Dendritic cell treated with granulocyte-macrophage colony-stimulating factor and Interleukin-4, amounts not matched to agents 40 ng/mL and 50 ng/mL, for 4 days (primary cell): ENCODE measurements around the gene RNF4.
"Not testable (repeated sequence)": the region's sequence is repeated elsewhere in the genome, so short reads cannot be mapped to it uniquely, and the experiment has no call there.

Source experiments
- H3K27ac Mint-ChIP-seq: one replicate; pipeline ENCODE4 v1.8.0; 2022; ENCODE audit warnings: mild to moderate bottlenecking, mixed read lengths
- H3K27me3 Mint-ChIP-seq: one replicate; pipeline ENCODE4 v1.8.0; 2022; ENCODE audit warnings: mild to moderate bottlenecking, mixed read lengths
- H3K36me3 Mint-ChIP-seq: one replicate; pipeline ENCODE4 v1.8.0; 2022; ENCODE audit warnings: low read depth, mixed read lengths
- H3K4me1 Mint-ChIP-seq: one replicate; pipeline ENCODE4 v1.8.0; 2022; ENCODE audit warnings: low read depth, mixed read lengths
- H3K4me3 Mint-ChIP-seq: one replicate; pipeline ENCODE4 v1.8.0; 2022; ENCODE audit warnings: mild to moderate bottlenecking, moderate library complexity, mixed read lengths
- H3K9me3 Mint-ChIP-seq: one replicate; pipeline ENCODE4 v1.8.0; 2022; ENCODE audit warnings: mixed read lengths
- intact Hi-C: fragments of 100-400 bp; cut with micrococcal nuclease; formaldehyde crosslinking; loops from one replicate; pipeline ENCODE4 v1.15.0; 2022

RNF4 gene

DNA sequence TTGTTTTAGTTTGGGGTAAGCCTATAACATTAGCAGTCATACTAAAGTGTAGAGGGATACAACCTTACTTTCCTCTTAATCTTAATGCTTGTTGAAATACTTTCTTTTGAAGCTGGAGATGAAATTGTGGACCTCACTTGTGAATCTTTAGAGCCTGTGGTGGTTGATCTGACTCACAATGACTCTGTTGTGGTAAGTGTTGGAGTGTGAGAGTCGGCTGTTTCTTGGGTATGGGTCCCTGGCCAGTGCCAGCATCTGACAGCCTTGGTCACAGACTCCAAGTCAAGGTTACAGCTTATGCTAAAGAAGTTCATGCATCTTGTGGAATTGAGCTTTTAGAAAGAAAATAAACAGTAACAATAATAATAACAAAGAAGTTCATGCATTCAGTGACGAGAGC lies 31.6 kb downstream of the RNF4 start:
- H3K27ac Mint-ChIP-seq = no peak overlapping the region
- intact Hi-C loops = no loop called here
- H3K9me3 Mint-ChIP-seq = no peaks in the 10 kb centered on the region
- H3K4me3 Mint-ChIP-seq = no peak overlapping the region
- no peaks in the 10 kb centered on the region for H3K27me3 Mint-ChIP-seq
- H3K4me1 Mint-ChIP-seq = peaks cover 35% of the 10 kb centered on the region
- peaks cover 89% of the 10 kb centered on the region for H3K36me3 Mint-ChIP-seq

DNA sequence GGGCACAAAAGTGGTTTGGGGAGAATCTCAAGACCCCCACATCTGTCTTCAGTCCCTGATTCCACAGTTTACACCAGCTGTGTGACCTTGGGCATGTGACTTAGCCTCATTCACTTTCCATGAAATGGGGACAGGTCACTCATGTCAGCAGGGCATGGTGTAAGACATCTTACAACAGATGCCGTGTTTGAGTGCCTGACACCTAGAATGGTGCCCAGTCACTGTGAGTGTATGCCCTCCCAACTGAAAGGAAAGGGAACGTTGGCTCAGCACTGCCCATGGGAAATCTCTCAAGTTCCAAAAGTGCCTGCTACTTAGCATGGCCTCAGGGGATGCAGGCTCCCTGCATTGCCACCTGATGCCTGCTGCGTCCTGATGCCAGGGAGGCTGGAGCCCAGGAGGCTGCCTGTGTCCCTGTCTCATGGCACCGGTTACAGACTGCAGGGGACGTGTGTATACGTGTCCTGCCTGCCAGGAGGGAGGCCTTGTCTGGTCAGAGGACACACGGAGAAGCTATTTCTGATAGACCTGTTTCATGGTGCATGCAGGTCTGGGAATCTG lies 32.2 kb downstream of the RNF4 start:
- peaks cover 29% of the 10 kb centered on the region for H3K4me1 Mint-ChIP-seq
- H3K27ac Mint-ChIP-seq = no peak overlapping the region
- H3K4me3 Mint-ChIP-seq = no peak overlapping the region
- no peaks in the 10 kb centered on the region for H3K9me3 Mint-ChIP-seq
- H3K27me3 Mint-ChIP-seq = no peaks in the 10 kb centered on the region
- peaks cover 89% of the 10 kb centered on the region for H3K36me3 Mint-ChIP-seq
- intact Hi-C loops = no loop called here

DNA sequence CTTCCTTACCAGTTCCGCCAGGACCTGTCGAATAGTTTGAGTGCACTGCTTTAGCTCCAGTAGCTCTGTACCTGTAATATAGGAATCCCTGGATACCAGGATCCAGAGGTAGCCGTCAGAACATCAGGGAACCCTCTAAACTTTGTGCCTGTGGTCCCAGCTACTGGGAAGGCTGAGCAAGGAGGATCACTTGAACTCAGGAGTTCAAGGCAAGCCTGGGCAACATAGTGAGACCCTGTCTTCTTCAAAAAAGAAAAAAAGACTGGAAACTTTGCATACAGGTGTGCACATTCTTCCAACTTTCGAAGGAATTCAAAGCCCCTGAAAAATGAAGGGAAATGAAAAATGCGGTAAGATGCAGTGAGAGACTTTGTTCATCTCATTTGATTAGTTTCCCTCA lies 34.9 kb downstream of the RNF4 start:
- Mint-ChIP-seq H3K27me3 (no peaks in the 10 kb centered on the region), H3K4me3 (no peak overlapping the region), H3K27ac (peak overlapping the region; percentile 22), H3K4me1 (peaks cover 15% of the 10 kb centered on the region), H3K9me3 (no peaks in the 10 kb centered on the region), H3K36me3 (peaks cover 91% of the 10 kb centered on the region)
- intact Hi-C loops = no loop called here

DNA sequence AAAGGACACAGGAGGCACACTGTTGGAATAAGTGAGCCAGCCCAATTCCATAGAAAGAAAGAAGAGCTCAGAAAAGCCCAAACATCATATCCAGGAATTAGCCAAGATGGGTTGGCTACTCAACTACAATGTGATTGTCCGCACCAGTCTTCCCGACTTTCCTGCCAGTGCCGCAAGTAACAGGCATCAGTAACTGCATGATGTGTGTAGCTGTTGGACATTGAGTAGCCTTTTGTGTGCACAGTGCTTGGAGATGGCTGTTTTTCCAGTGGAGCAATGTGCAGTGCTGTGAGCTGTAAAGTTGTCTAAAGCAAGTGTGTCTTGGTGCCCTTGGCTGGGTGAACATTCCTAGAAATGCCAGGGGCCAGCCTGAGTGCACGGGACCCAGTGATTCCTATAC lies 38.4 kb downstream of the RNF4 start:
- peaks cover 90% of the 10 kb centered on the region for H3K36me3 Mint-ChIP-seq
- intact Hi-C loops = no loop called here

DNA sequence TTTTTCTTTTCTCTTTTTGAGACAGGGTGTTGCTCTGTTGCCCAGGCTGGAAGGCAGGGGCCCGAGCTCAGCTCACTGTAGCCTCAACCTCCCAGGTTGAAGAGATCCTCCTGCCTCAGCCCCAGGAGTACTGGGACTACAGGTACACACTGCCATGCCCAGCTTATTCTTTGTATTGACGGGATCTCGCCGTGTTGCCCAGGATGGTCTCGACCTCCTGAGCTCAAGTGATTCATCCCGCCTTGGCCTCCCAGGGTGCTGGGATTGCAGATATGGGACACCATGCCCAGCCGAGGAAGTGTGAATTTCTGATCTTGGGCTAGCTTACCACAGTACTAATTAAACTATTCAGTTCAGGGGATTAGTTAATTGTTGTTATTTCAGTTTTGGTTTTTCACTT lies 38.9 kb downstream of the RNF4 start:
- Mint-ChIP-seq H3K4me1 (peaks cover 15% of the 10 kb centered on the region), H3K9me3 (no peaks in the 10 kb centered on the region), H3K27ac (no peak overlapping the region), H3K27me3 (no peaks in the 10 kb centered on the region), H3K36me3 (peaks cover 90% of the 10 kb centered on the region), H3K4me3 (no peak overlapping the region)
- intact Hi-C loops = no loop called here

More for the DNA sequence above, 38.4 kb downstream of the RNF4 start:
- H3K4me3 Mint-ChIP-seq = no peak overlapping the region
- H3K27ac Mint-ChIP-seq = no peak overlapping the region
- peaks cover 15% of the 10 kb centered on the region for H3K4me1 Mint-ChIP-seq
- no peaks in the 10 kb centered on the region for H3K27me3 Mint-ChIP-seq
- no peaks in the 10 kb centered on the region for H3K9me3 Mint-ChIP-seq

DNA sequence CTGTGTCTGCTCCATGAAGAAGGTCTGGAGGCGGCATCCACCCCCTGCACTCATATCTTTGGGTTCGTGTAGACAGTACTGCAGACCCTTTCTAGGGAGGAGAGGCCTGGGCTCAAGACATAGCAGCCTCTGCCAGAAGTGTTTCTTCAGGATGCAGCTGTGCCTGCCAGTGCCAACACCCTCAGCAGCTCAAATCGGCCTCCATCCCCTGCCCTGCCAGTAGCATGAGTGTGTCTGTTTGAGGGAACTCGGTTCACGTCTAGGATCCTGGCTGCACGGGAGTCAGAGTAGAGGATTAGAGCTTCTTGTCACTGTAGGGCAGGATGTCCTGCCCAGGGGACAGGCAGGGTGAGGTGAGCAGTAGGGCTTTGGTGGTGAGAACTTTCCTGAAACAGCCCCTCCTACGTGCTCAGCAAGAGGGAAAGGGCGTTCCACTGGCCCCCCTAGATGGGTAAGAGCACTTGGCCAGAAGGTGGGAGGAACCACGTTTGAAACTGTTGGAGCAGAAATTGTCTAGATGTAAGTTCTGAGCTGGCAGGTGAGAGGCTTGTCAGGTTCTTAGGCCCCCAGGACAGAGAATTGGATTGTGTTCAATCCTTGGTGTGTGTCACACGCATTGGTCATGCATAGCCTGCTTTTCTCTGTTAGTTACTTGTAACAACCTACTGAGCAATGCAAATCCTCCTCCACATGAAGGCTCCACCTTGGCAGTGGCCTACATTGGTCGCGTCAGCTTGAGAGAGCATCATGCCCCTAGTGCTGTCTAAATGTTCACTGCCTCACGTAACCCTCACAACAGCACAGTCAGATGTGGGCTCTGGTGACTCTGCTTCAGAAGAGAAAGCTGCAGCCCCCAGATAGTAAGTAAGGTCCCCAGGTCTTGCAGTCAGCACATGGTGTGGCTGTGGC lies 41.7 kb downstream of the RNF4 start:
- intact Hi-C loops = no loop called here
- Mint-ChIP-seq H3K4me3 (no peak overlapping the region), H3K27ac (no peak overlapping the region), H3K36me3 (peaks cover 94% of the 10 kb centered on the region), H3K4me1 (peaks cover 15% of the 10 kb centered on the region), H3K9me3 (no peaks in the 10 kb centered on the region), H3K27me3 (no peaks in the 10 kb centered on the region)

DNA sequence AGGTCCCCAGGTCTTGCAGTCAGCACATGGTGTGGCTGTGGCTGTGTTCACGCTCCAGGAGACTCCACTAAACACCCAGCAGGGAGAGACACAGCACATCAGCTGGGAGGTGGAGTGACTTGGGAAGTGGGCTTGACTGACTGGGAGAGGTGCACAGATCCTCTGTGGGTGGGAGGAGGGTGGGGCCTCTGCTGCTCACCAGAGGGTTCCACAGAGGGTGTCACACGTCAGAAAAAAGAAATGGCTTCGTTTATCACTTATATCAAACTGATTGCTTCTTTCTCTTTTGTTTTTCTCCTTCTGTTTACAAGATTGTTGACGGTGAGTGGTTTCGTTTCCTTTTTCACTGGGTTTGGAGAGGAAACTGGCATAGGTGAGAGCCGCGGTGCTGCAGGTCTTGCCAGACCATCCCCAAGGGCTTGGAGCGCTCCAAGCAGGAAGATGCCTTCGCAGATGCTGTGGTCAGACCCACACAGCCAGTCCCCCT lies 42.8 kb downstream of the RNF4 start:
- Mint-ChIP-seq H3K4me1 (peaks cover 9% of the 10 kb centered on the region), H3K4me3 (no peak overlapping the region), H3K36me3 (peaks cover 94% of the 10 kb centered on the region), H3K27ac (no peak overlapping the region), H3K9me3 (no peaks in the 10 kb centered on the region), H3K27me3 (no peaks in the 10 kb centered on the region)
- intact Hi-C loops = no loop called here

DNA sequence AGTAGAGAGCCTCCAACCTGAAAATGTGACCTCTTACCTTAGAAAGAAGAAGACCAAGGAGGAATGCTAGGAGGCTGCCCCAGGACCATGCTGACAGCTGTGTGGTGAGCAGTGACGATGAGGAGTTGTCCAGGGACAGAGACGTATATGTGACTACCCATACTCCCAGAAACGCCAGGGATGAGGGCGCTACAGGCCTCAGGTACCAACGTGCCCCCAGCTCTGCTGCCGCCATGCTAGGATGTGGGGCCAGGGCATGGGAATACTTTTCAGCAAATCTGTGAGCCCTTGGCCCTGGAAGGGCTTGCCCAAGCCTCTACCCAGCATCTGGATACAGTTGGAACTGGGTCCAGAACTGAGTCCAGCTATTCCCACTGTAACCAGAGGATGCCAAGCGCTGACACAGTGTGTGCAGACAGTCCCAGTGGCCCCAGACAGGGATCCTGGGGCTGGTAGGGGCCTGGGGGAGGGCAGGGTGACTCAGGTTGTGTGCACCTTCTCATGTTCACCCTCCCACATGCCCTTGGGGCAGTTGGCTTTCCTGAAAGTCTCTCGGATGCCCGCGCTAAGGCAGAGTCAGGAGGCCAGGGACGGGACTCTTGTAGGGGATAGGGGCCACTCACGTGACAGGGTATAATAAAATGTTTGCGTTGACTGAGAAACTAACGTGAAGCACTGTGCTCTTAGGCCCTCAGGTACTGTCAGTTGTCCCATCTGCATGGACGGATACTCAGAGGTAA lies 43.7 kb downstream of the RNF4 start:
- intact Hi-C loops = no loop called here
- no peaks in the 10 kb centered on the region for H3K9me3 Mint-ChIP-seq
- H3K4me1 Mint-ChIP-seq = peaks cover 9% of the 10 kb centered on the region
- no peak overlapping the region for H3K27ac Mint-ChIP-seq
- no peak overlapping the region for H3K4me3 Mint-ChIP-seq
- H3K36me3 Mint-ChIP-seq = peaks cover 94% of the 10 kb centered on the region
- no peaks in the 10 kb centered on the region for H3K27me3 Mint-ChIP-seq

DNA sequence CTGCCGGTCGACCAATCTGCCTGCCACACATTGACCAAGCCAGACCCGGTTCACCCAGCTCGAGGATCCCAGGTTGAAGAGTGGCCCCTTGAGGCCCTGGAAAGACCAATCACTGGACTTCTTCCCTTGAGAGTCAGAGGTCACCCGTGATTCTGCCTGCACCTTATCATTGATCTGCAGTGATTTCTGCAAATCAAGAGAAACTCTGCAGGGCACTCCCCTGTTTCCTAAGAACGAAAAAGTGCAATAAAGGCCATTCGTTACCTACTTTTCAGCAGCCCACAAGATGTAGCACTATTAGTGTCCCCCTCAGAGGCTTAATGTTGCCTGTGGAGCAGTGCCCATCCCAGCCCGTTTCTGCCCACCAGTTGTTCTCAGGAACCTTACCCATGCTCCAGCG lies 45.3 kb downstream of the RNF4 start:
- H3K9me3 Mint-ChIP-seq, H3K4me1 Mint-ChIP-seq, H3K27me3 Mint-ChIP-seq, intact Hi-C loops, H3K4me3 Mint-ChIP-seq: not testable (repeated sequence)
- Mint-ChIP-seq H3K27ac (peak overlapping the region; percentile 48), H3K36me3 (peaks cover 82% of the 10 kb centered on the region)

DNA sequence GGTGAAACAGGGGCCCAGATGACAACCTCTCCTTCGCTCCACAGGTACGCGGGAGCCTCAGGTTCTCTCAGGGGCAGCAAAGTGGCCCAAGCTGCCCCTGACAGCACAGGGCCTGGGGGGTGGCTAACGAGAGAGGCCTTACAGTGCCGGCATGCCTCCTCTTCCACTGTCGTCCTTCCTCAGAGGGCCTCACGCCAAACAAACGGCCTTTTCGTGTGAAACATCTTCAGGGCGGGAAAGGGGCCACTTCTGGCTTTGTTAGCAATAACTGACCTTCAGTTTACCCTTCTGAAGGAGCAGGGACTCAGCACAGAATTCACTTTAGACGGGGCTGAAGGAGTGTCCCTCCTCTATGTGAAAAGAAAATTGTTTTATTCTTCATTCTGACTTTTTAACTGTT lies 46.0 kb downstream of the RNF4 start:
- peaks cover 77% of the 10 kb centered on the region for H3K36me3 Mint-ChIP-seq
- intact Hi-C loops, H3K4me1 Mint-ChIP-seq, H3K27ac Mint-ChIP-seq, H3K9me3 Mint-ChIP-seq, H3K4me3 Mint-ChIP-seq, H3K27me3 Mint-ChIP-seq: not testable (repeated sequence)

DNA sequence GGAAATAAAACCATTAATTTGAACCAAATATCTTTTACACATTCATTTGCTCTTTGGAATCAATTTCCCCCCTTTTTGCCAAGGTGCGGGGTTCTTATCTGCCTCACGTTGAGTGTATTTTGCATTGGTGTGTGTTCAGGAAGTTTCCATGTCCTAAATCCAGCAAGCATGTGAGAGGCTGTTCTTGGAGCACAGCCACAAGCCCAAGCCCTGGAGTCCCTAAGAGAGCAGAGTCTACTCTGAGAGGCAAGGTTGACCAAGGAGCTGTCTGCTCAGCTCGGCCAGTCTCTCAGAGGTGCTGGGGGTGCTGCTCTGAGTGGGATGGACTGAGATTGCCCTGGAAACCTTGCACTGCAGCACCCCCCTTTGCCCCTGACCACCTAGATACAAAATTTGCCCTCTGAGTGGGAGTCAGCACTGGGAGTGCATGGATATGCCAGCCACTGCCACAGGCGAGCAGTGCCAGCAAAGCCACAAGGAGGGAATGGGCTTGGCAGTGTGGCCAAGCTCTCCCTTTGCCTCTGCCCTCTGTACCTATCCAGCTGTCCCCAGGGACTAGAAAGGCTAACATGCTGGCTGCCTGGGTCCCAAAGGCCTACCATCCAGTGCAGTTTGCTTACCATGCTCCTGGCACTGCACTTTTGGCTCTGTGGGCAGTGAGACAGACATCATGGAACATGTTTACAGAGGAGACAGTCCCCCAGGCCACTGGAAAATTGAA lies 47.1 kb downstream of the RNF4 start:
- Mint-ChIP-seq H3K9me3 (no peaks in the 10 kb centered on the region), H3K27me3 (no peaks in the 10 kb centered on the region), H3K27ac (peak overlapping the region; percentile 2), H3K4me1 (peaks cover 1% of the 10 kb centered on the region), H3K4me3 (no peak overlapping the region), H3K36me3 (peaks cover 73% of the 10 kb centered on the region)
- intact Hi-C loops = no loop called here

DNA sequence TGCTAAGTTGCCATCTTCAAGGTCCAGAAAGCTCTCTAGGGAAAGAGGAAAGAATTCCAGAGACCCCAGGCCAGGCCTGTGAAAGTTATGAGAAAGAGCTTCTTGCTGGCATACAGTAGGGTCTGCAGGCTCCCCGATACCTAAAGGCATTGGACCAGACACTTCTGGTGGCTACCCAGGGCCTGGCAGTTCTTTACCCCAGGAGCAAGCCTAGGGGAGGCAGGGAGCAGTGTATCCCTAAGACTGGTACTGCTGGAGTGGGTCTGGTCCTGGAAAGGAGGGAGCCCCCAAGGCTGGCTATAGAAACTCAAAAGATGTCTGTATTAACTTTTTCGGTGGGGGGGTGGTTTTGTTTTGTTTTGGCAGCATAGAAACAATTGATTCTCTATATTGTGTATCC lies 47.7 kb downstream of the RNF4 start:
- H3K27me3 Mint-ChIP-seq = no peaks in the 10 kb centered on the region
- peak overlapping the region; percentile 2 for H3K27ac Mint-ChIP-seq
- H3K4me1 Mint-ChIP-seq = no peaks in the 10 kb centered on the region
- intact Hi-C loops = no loop called here
- H3K36me3 Mint-ChIP-seq = peaks cover 70% of the 10 kb centered on the region
- H3K4me3 Mint-ChIP-seq = no peak overlapping the region
- no peaks in the 10 kb centered on the region for H3K9me3 Mint-ChIP-seq

DNA sequence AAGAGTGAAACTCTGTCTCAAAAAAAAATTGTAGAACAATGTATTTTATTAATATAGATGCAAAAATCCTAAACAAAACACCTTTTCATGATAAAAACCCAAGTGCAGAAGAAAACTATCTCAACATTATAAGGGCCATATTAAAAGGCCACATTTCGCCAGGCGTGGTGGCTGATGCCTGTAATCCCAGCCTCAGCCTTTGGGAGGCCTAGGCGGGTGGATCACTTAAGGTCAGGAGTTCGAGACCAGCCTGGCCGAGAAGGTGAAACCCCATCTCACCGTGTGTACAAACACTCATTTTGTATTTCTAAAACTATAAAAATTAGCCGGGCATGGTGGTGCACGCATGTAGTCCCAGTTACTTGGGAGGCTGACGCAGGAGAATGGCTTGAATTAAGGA lies 57.7 kb downstream of the RNF4 start:
- intact Hi-C loops = no loop called here

More for the DNA sequence above, 57.7 kb downstream of the RNF4 start:
- no peaks in the 10 kb centered on the region for H3K9me3 Mint-ChIP-seq
- peaks cover 2% of the 10 kb centered on the region for H3K27me3 Mint-ChIP-seq
- H3K27ac Mint-ChIP-seq = no peak overlapping the region
- H3K4me3 Mint-ChIP-seq = no peak overlapping the region
- H3K36me3 Mint-ChIP-seq = no peaks in the 10 kb centered on the region
- H3K4me1 Mint-ChIP-seq = no peaks in the 10 kb centered on the region
